Memory B cell (primary cell): ENCODE results near the gene GMPR2.

ENCODE experiments used
- ATAC-seq: fragments of 150-1000 bp; cut with Tn5 transposase; 2 replicates; pipeline ENCODE4 v1.10.0; 2021; ENCODE audit warnings: low read depth, mild to moderate bottlenecking, moderate library complexity
- DNase-seq, 2 donors: peaks; one replicate each; pipeline ENCODE4 v3.0.0; 2022; ENCODE audit warnings: low spot score in 2 of 2
- H3K27ac Mint-ChIP-seq: one replicate; pipeline ENCODE4 v1.8.0; 2022; ENCODE audit warnings: mild to moderate bottlenecking, moderate library complexity, mixed read lengths
- H3K27me3 Mint-ChIP-seq: one replicate; pipeline ENCODE4 v1.8.0; 2022; ENCODE audit warnings: mixed read lengths
- H3K36me3 Mint-ChIP-seq: one replicate; pipeline ENCODE4 v1.8.0; 2022; ENCODE audit warnings: mild to moderate bottlenecking, mixed read lengths
- H3K4me1 Mint-ChIP-seq: one replicate; pipeline ENCODE4 v1.8.0; 2022; ENCODE audit warnings: mixed read lengths
- H3K4me3 Mint-ChIP-seq: one replicate; pipeline ENCODE4 v1.8.0; 2022; ENCODE audit warnings: mild to moderate bottlenecking, moderate library complexity, mixed read lengths
- H3K9me3 Mint-ChIP-seq: one replicate; pipeline ENCODE4 v1.8.0; 2022; ENCODE audit warnings: mixed read lengths

GMPR2 gene

GRCh38 chr14:24231263-24232120, 1.2 kb upstream of the GMPR2 start:
- Mint-ChIP-seq H3K9me3 (no peaks in the 10 kb centered on the region), H3K36me3 (peaks cover 17% of the 10 kb centered on the region), H3K27me3 (no peaks in the 10 kb centered on the region), H3K4me3 (peak overlapping the region; percentile 93), H3K4me1 (peaks cover 24% of the 10 kb centered on the region), H3K27ac (peak overlapping the region; percentile 85)
- no peak for ATAC-seq
- DNase-seq, result no peak

GRCh38 chr14:24232121-24232644, 546 bp upstream of the GMPR2 start, which contains the start of gene NEDD8:
NEDD8 (minus strand) TSS chr14:24232367; CDS start chr14:24232267, 100 bp downstream.
- Mint-ChIP-seq H3K36me3 (peaks cover 22% of the 10 kb centered on the region), H3K4me3 (peak within 1 kb of the TSS; percentile 93), H3K27me3 (no peaks in the 10 kb centered on the region), H3K27ac (peak within 1 kb of the TSS; percentile 85), H3K4me1 (peaks cover 27% of the 10 kb centered on the region), H3K9me3 (no peaks in the 10 kb centered on the region)
- peak; percentile 84 to 85 for DNase-seq
- ATAC-seq, result peak; percentile 83

- peak overlapping the region; percentile 93 for H3K4me3 Mint-ChIP-seq
- no peak for ATAC-seq
- H3K4me1 Mint-ChIP-seq, result peaks cover 32% of the 10 kb centered on the region
- H3K27ac Mint-ChIP-seq, result peak overlapping the region; percentile 85
- DNase-seq, result no peak
- no peaks in the 10 kb centered on the region for H3K9me3 Mint-ChIP-seq
- no peaks in the 10 kb centered on the region for H3K27me3 Mint-ChIP-seq
- H3K36me3 Mint-ChIP-seq, result peaks cover 28% of the 10 kb centered on the region
These were observed 773 bp downstream of the GMPR2 start for GRCh38 chr14:24233538-24233866.

GRCh38 chr14:24234095-24235005, 1.6 kb downstream of the GMPR2 start:
- peaks cover 33% of the 10 kb centered on the region for H3K4me1 Mint-ChIP-seq
- DNase-seq (no peak), ATAC-seq (no peak)
- H3K4me3 Mint-ChIP-seq, result peak overlapping the region; percentile 9
- H3K9me3 Mint-ChIP-seq, result no peaks in the 10 kb centered on the region
- peak overlapping the region; percentile 50 for H3K27ac Mint-ChIP-seq
- peaks cover 32% of the 10 kb centered on the region for H3K36me3 Mint-ChIP-seq
- H3K27me3 Mint-ChIP-seq, result no peaks in the 10 kb centered on the region

GRCh38 chr14:24235804-24236688, 3.3 kb downstream of the GMPR2 start:
- H3K4me1 Mint-ChIP-seq, result peaks cover 44% of the 10 kb centered on the region
- no peak for ATAC-seq
- no peaks in the 10 kb centered on the region for H3K27me3 Mint-ChIP-seq
- no peak overlapping the region for H3K4me3 Mint-ChIP-seq
- no peak for DNase-seq
- no peaks in the 10 kb centered on the region for H3K9me3 Mint-ChIP-seq
- H3K27ac Mint-ChIP-seq, result no peak overlapping the region
- peaks cover 41% of the 10 kb centered on the region for H3K36me3 Mint-ChIP-seq

GRCh38 chr14:24236689-24237462, 4.1 kb downstream of the GMPR2 start:
- no peaks in the 10 kb centered on the region for H3K9me3 Mint-ChIP-seq
- DNase-seq (no peak), ATAC-seq (no peak)
- H3K4me1 Mint-ChIP-seq, result peaks cover 38% of the 10 kb centered on the region
- H3K27ac Mint-ChIP-seq, result peak overlapping the region; percentile 64
- no peaks in the 10 kb centered on the region for H3K27me3 Mint-ChIP-seq
- H3K36me3 Mint-ChIP-seq, result peaks cover 41% of the 10 kb centered on the region
- no peak overlapping the region for H3K4me3 Mint-ChIP-seq

GRCh38 chr14:24237463-24237955, 4.8 kb downstream of the GMPR2 start:
- ATAC-seq (no peak), DNase-seq (no peak)
- Mint-ChIP-seq H3K27me3 (no peaks in the 10 kb centered on the region), H3K4me1 (peaks cover 38% of the 10 kb centered on the region), H3K27ac (no peak overlapping the region), H3K36me3 (peaks cover 41% of the 10 kb centered on the region), H3K9me3 (no peaks in the 10 kb centered on the region), H3K4me3 (no peak overlapping the region)

GRCh38 chr14:24238123-24238522, 5.4 kb downstream of the GMPR2 start:
- ATAC-seq, result no peak

GRCh38 chr14:24238527-24239037, 5.9 kb downstream of the GMPR2 start:
- DNase-seq (no peak), ATAC-seq (no peak)
- Mint-ChIP-seq H3K36me3 (peaks cover 41% of the 10 kb centered on the region), H3K27me3 (no peaks in the 10 kb centered on the region), H3K9me3 (no peaks in the 10 kb centered on the region), H3K4me3 (no peak overlapping the region), H3K27ac (no peak overlapping the region), H3K4me1 (peaks cover 41% of the 10 kb centered on the region)

More at GRCh38 chr14:24238123-24238522, 5.4 kb downstream of the GMPR2 start:
- Mint-ChIP-seq H3K4me1 (peaks cover 38% of the 10 kb centered on the region), H3K4me3 (no peak overlapping the region), H3K27ac (no peak overlapping the region), H3K36me3 (peaks cover 41% of the 10 kb centered on the region), H3K9me3 (no peaks in the 10 kb centered on the region), H3K27me3 (no peaks in the 10 kb centered on the region)
- DNase-seq, result no peak

- ATAC-seq (no peak), DNase-seq (no peak)
- peak overlapping the region; percentile 68 for H3K27ac Mint-ChIP-seq
- peak overlapping the region; percentile 66 for H3K4me3 Mint-ChIP-seq
- peaks cover 35% of the 10 kb centered on the region for H3K4me1 Mint-ChIP-seq
- no peaks in the 10 kb centered on the region for H3K9me3 Mint-ChIP-seq
- peaks cover 38% of the 10 kb centered on the region for H3K36me3 Mint-ChIP-seq
- H3K27me3 Mint-ChIP-seq, result no peaks in the 10 kb centered on the region
These were observed 7.6 kb downstream of the GMPR2 start for GRCh38 chr14:24240110-24240918.

- peak overlapping the region; percentile 88 for H3K4me3 Mint-ChIP-seq
- DNase-seq (peak in 1 of 2 donors; percentile 95), ATAC-seq (peak; percentile 70)
- no peaks in the 10 kb centered on the region for H3K27me3 Mint-ChIP-seq
- peaks cover 25% of the 10 kb centered on the region for H3K36me3 Mint-ChIP-seq
- peaks cover 36% of the 10 kb centered on the region for H3K4me1 Mint-ChIP-seq
- no peaks in the 10 kb centered on the region for H3K9me3 Mint-ChIP-seq
- H3K27ac Mint-ChIP-seq, result peak overlapping the region; percentile 99
These were observed 9.2 kb downstream of the GMPR2 start for GRCh38 chr14:24241829-24242443.
